ENCODE results near the gene IGSF21. TPM values are rescaled to one million over a fixed set of nuclear protein-coding genes. Genes with fewer than 3 reads are reported as not detected.
A peak's percentile ranks its signal among the peaks of the same experiment; 100 is the strongest.

IGSF21 gene
- total and polyA plus RNA-seq, 12 donors = 0.18 to 16.4 (median 7.0) TPM

DNA sequence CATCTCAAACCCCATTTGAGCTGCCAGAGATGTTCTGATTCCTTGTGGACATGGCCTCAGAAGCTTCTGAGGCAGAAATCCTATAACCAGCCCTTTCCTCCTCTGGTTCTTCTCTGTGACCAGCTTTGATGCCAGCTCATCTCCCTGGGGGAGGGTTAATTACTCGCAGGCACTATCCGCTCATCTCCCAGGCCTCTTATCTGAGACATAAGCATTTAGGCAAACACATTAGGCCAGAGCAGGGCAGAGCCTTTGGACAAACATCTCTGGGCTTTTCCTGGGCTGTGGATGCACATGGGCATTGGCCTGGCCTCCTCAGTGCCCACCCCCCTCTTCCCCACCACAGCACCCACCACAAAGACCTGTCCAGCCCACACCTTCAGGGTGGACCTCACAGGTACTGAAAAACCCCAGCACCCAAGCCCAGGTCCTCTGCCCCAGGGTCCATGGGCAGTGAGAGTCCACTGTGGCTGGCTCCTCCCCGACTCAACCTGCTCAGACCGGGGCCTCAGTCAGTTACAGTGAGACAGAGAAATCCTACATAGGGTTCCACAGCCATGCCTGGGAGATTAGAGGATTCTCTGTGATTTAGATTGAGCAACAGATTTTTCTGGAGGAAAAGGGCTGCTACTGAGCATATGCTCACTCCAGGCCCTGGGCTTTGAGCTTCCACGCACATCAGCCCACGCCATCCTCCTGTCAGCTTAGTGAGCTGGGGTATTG, 26.9 kb downstream of the IGSF21 start:
- no peak for DNase-seq
- intact Hi-C loops (cut with DNase I) = no loop called here
- TF ChIP-seq, protein P1, sequence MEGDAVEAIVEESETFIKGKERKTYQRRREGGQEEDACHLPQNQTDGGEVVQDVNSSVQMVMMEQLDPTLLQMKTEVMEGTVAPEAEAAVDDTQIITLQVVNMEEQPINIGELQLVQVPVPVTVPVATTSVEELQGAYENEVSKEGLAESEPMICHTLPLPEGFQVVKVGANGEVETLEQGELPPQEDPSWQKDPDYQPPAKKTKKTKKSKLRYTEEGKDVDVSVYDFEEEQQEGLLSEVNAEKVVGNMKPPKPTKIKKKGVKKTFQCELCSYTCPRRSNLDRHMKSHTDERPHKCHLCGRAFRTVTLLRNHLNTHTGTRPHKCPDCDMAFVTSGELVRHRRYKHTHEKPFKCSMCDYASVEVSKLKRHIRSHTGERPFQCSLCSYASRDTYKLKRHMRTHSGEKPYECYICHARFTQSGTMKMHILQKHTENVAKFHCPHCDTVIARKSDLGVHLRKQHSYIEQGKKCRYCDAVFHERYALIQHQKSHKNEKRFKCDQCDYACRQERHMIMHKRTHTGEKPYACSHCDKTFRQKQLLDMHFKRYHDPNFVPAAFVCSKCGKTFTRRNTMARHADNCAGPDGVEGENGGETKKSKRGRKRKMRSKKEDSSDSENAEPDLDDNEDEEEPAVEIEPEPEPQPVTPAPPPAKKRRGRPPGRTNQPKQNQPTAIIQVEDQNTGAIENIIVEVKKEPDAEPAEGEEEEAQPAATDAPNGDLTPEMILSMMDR (IDR thresholded peaks at IDR 0.05) = no peak
- TF ChIP-seq POLR2A (IDR thresholded peaks at IDR 0.05) = no peak
- H3K4me1 ChIP-seq (replicated peaks in 1 of 2) = no peaks in the 10 kb centered on the region
- 60 to 82% (median 71%) methylated on average over 5 to 6 of the region's 6 CpGs for WGBS, 4 donors
- no peaks in the 10 kb centered on the region for H3K9me3 ChIP-seq (replicated peaks in 1 of 3)
- H3K4me3 ChIP-seq = no peak overlapping the region
- H3K36me3 ChIP-seq (replicated peaks in 1 of 2) = no peaks in the 10 kb centered on the region
- H3K27ac ChIP-seq = peak overlapping the region in 1 of 5 donors; percentile 44
- H3K27me3 ChIP-seq = no peaks in the 10 kb centered on the region

- no peak overlapping the region for H3K4me3 ChIP-seq
Measured at GRCh38 chr1:18137759-18138345, 30.3 kb downstream of the IGSF21 start.

GRCh38 chr1:18139198-18139981, 31.8 kb downstream of the IGSF21 start:
- Histone ChIP-seq H3K9me3 (replicated peaks in 1 of 3) (no peaks in the 10 kb centered on the region), H3K27ac (no peak overlapping the region), H3K4me1 (replicated peaks in 1 of 2) (peaks cover 0 to 9% of the 10 kb centered on the region in 2 donors), H3K4me3 (no peak overlapping the region), H3K36me3 (replicated peaks in 1 of 2) (no peaks in the 10 kb centered on the region), H3K27me3 (no peaks in the 10 kb centered on the region)
- 61 to 69% (median 67%) methylated on average over 14 of the region's 14 CpGs for WGBS, 4 donors
- peak in 1 of 7 donors; percentile 80 for DNase-seq
- intact Hi-C loops (cut with DNase I) = no loop called here
- TF ChIP-seq, protein P1 (IDR thresholded peaks at IDR 0.05) = no peak
- TF ChIP-seq POLR2A (IDR thresholded peaks at IDR 0.05) = no peak

More at GRCh38 chr1:18137759-18138345, 30.3 kb downstream of the IGSF21 start:
- Histone ChIP-seq H3K4me1 (replicated peaks in 1 of 2) (peaks cover 0 to 7% of the 10 kb centered on the region in 2 donors), H3K9me3 (replicated peaks in 1 of 3) (no peaks in the 10 kb centered on the region), H3K27ac (no peak overlapping the region), H3K36me3 (replicated peaks in 1 of 2) (no peaks in the 10 kb centered on the region), H3K27me3 (no peaks in the 10 kb centered on the region)
- 70 to 77% (median 75%) methylated on average over 4 to 8 of the region's 8 CpGs for WGBS, 4 donors
- TF ChIP-seq, protein P1 (IDR thresholded peaks at IDR 0.05) = no peak
- no peak for TF ChIP-seq POLR2A (IDR thresholded peaks at IDR 0.05)
- DNase-seq = peak in 1 of 7 donors; percentile 77
- intact Hi-C loops (cut with DNase I) = no loop called here

GRCh38 chr1:18140411-18140810, 32.8 kb downstream of the IGSF21 start:
- WGBS, 4 donors = 76 to 87% (median 85%) methylated on average over 8 of the region's 8 CpGs
- Histone ChIP-seq H3K4me1 (replicated peaks in 1 of 2) (peaks cover 4 to 18% of the 10 kb centered on the region in 2 donors), H3K27me3 (no peaks in the 10 kb centered on the region), H3K9me3 (replicated peaks in 1 of 3) (no peaks in the 10 kb centered on the region), H3K36me3 (replicated peaks in 1 of 2) (no peaks in the 10 kb centered on the region), H3K27ac (no peak overlapping the region), H3K4me3 (no peak overlapping the region)
- no peak for DNase-seq
- intact Hi-C loops (cut with DNase I) = no loop called here
- TF ChIP-seq POLR2A (IDR thresholded peaks at IDR 0.05) = no peak
- TF ChIP-seq, protein P1 (IDR thresholded peaks at IDR 0.05) = no peak
